ENCODE data around the gene LRMDA. TPM values are rescaled to one million over a fixed set of nuclear protein-coding genes. Genes with fewer than 3 reads are reported as not detected.

The LRMDA gene
- total and polyA plus RNA-seq, 10 of the 15 experiments (the other 5 are each of a cell fraction or from before 2014, with no cell fraction given) = 0.07 to 0.54 (median 0.29) TPM; not detected in 4

- TF ChIP-seq SRF (IDR thresholded peaks at IDR 0.05; ENCODE audit: low read depth in 2 of 2, low read length in 2 of 2) (no peak), MLLT1 (IDR thresholded peaks at IDR 0.05) (no peak), STAT3 (IDR thresholded peaks at IDR 0.05; ENCODE audit: low read depth, low read length) (0 out of 2 replicates have a peak, but pooled peaks have one; percentile 53)
Measured at GRCh38 chr10:75611993-75612372, 180.6 kb downstream of the LRMDA start (continued).

GRCh38 chr10:75612904-75613684 lies 181.7 kb downstream of the LRMDA start:
- FAIRE-seq (peak; percentile 35), ATAC-seq (peak; percentile 43), DNase-seq (ENCODE audit: low read depth, low spot score) (peak; percentile 50)
- WGBS (ENCODE audit: insufficient coverage, insufficient replicate concordance, low lambda C conversion rate, missing lambda C conversion rate) = 0% methylated on average over 5 of the region's 5 CpGs
- RAD21 ChIA-PET (ENCODE audit: unreplicated experiment) = interaction anchor here (1.5 to 2.5 kb wide), 3 partner anchors 38 to 211 kb away, joined by 4 to 7 read pairs (median 5); partner anchors contain the start of gene ZNF503
- H3K4me1 ChIP-seq (ENCODE audit: control insufficient read depth, insufficient read depth, low read length) = peaks cover 12% of the 10 kb centered on the region
- POLR2A ChIA-PET = interaction anchor here (1.0 kb wide), 1 partner anchor 211 kb away, joined by 3 read pairs; the partner anchor contains the start of gene ZNF503
- H3K9me3 ChIP-seq (replicated peaks; ENCODE audit: control insufficient read depth, insufficient read depth, low read length) = no peaks in the 10 kb centered on the region
- peak overlapping the region; percentile 5; the same call in 1 of the 2 replicates for H3K27ac ChIP-seq (ENCODE audit: control insufficient read depth, insufficient read depth)
- SMC1A ChIA-PET (ENCODE audit: uncharacterized antibody, unreplicated experiment) = interaction anchor here (1.0 to 2.4 kb wide), 6 partner anchors 11 to 106 kb away, joined by 3 to 7 read pairs (median 4); no protein-coding TSS in a partner anchor
- no peaks in the 10 kb centered on the region for H3K79me2 ChIP-seq (ENCODE audit: control insufficient read depth, insufficient read depth, low read length)
- H3K36me3 ChIP-seq (ENCODE audit: control insufficient read depth in 2 of 2, insufficient read depth in 2 of 2, low read length in 1 of 2) = no peaks in the 10 kb centered on the region
- no peak overlapping the region; the same call in 1 of the 2 replicates for H3K4me2 ChIP-seq (ENCODE audit: control insufficient read depth, insufficient read depth)
- no peak overlapping the region for H3K9ac ChIP-seq (ENCODE audit: control insufficient read depth, insufficient read depth, low read length)
- in situ Hi-C loops (cut with MboI) = no loop called here
- BruUV-seq (replicated peaks) = no TSS peak
- H3K4me3 ChIP-seq = no peak overlapping the region
- H3K27me3 ChIP-seq (replicated peaks in 1 of 2; ENCODE audit: control insufficient read depth in 2 of 2, insufficient read depth in 2 of 2, low read length in 1 of 2) = no peaks in the 10 kb centered on the region
- H2AFZ ChIP-seq (ENCODE audit: control insufficient read depth, low read depth, low read length) = no peak overlapping the region
- intact Hi-C loops (cut with micrococcal nuclease; ENCODE audit: unreplicated experiment) = loop anchor here (2.0 to 5.0 kb wide), 3 partner anchors 108 to 212 kb away; partner anchors contain the start of gene ZNF503
- H4K20me1 ChIP-seq (ENCODE audit: control insufficient read depth, insufficient read depth) = no peaks in the 10 kb centered on the region
- CTCF ChIA-PET = interaction anchor here (1.0 to 1.3 kb wide), 3 partner anchors 11 to 184 kb away, joined by 3 to 5 read pairs (median 3); no protein-coding TSS in a partner anchor
- no peak for TF ChIP-seq NR2F1 (conservative IDR thresholded peaks at IDR 0.05)
- no peak for TF ChIP-seq SIX5 (IDR thresholded peaks at IDR 0.05; ENCODE audit: low read depth, low read length, severe bottlenecking)
- TF ChIP-seq IKZF2 (IDR thresholded peaks at IDR 0.05) = peak; percentile 81 to 85
- 0 out of 4 replicates have a peak, but pooled peaks of 1 of the 2 experiments have one; percentile 16 for TF ChIP-seq BHLHE40 (IDR thresholded peaks at IDR 0.05; ENCODE audit: borderline replicate concordance in 1 of 2, low read depth in 2 of 2, low read length in 1 of 2)
- TF ChIP-seq EP300 (IDR thresholded peaks at IDR 0.05; ENCODE audit: borderline replicate concordance in 1 of 2, control insufficient read depth in 1 of 2, low read depth in 2 of 2, low read length in 2 of 2) = peak in 1 of 2 experiments; percentile 53; a peak in 1 of 4 replicates
- TF ChIP-seq SKIL (IDR thresholded peaks at IDR 0.05; ENCODE audit: low read depth, poor library complexity, severe bottlenecking) = peak; percentile 25
- no peak for TF ChIP-seq MEF2A (IDR thresholded peaks at IDR 0.05; ENCODE audit: insufficient read depth, low read depth, low read length)
- TF ChIP-seq RELB (IDR thresholded peaks at IDR 0.05; ENCODE audit: low read depth) = 0 out of 2 replicates have a peak, but pooled peaks have one; percentile 28
- TF ChIP-seq POLR2AphosphoS5 (IDR thresholded peaks at IDR 0.05; ENCODE audit: low read length) = no peak

All from GM12878 (cell line).